ENCODE results near the gene CDK14.

Gene CDK14

DNA sequence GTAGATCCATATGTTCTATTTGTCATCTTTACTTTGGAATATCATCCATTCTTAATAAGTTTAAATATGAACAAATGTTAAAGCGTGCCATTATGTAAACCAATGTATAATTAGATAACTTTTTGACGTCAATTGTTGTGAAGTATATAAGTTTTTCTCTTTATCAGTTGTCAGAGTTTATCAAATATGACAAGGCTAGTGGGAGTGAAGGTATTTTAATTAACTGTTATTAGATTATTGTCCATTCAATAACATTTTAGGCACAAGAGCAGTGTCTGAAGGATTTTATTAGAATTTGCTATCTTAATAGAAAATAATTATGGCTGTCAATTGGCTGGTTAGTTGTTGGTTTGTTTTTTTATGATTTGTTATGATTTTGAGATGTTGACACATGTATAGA lies 280.6 kb downstream of the CDK14 start:
- Histone ChIP-seq H2AFZ (ENCODE audit: low read length) (no peak overlapping the region), H3K36me3 (ENCODE audit: insufficient read depth, low read length) (no peaks in the 10 kb centered on the region)

DNA sequence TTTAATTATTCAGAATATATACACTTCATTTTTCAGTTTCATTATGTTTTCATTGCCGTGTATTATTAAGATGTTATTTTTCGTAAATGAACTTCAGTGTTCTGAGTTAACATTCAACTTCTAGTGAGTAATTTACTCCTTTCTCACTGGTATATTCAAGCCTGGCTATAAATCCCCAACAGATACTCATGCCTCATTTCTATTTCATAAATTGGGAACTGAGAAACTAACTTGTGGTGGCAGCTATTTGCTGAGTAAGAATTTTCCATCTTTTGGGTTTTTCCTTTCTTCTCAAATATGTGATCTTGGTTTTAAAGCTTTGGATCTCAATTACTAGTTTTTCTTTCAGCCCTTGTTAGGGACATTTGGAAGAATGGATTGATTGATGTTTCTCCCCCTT lies 281.1 kb downstream of the CDK14 start:
- no peak overlapping the region for H3K4me3 ChIP-seq (ENCODE audit: low read length, poor library complexity, severe bottlenecking)
- no peaks in the 10 kb centered on the region for H3K79me2 ChIP-seq (ENCODE audit: insufficient read depth, low read length)
- H4K20me1 ChIP-seq (ENCODE audit: insufficient read depth, low read length, poor library complexity, severe bottlenecking) = no peaks in the 10 kb centered on the region
- no peaks in the 10 kb centered on the region for H3K27me3 ChIP-seq (ENCODE audit: insufficient read depth, low read length, poor library complexity, severe bottlenecking)
- no peak overlapping the region for H2AFZ ChIP-seq (ENCODE audit: low read length)
- H3K9me3 ChIP-seq (ENCODE audit: insufficient read depth, low read depth, low read length) = no peaks in the 10 kb centered on the region
- H3K9ac ChIP-seq (ENCODE audit: low read depth, low read length, poor library complexity, severe bottlenecking) = no peak overlapping the region
- no peak overlapping the region for H3K4me2 ChIP-seq (ENCODE audit: low read depth, low read length, poor library complexity, severe bottlenecking)
- no peaks in the 10 kb centered on the region for H3K36me3 ChIP-seq (ENCODE audit: insufficient read depth, low read length)
- H3F3A ChIP-seq (ENCODE audit: low read depth) = no peaks in the 10 kb centered on the region
- H3K4me1 ChIP-seq (ENCODE audit: insufficient read depth, low read length, poor library complexity, severe bottlenecking) = no peaks in the 10 kb centered on the region
- H3K9me2 ChIP-seq (replicated peaks; ENCODE audit: low read depth, low read length) = no peaks in the 10 kb centered on the region
- no peak for TF ChIP-seq CTCF (conservative IDR thresholded peaks at IDR 0.05; ENCODE audit: low read length)
- no peak for TF ChIP-seq EZH2phosphoT487 (IDR thresholded peaks at IDR 0.05; ENCODE audit: borderline replicate concordance)

More for the DNA sequence above, 280.6 kb downstream of the CDK14 start:
- no peaks in the 10 kb centered on the region for H3K79me2 ChIP-seq (ENCODE audit: insufficient read depth, low read length)
- no peaks in the 10 kb centered on the region for H3F3A ChIP-seq (ENCODE audit: low read depth)
- no peaks in the 10 kb centered on the region for H4K20me1 ChIP-seq (ENCODE audit: insufficient read depth, low read length, poor library complexity, severe bottlenecking)
- H3K4me1 ChIP-seq (ENCODE audit: insufficient read depth, low read length, poor library complexity, severe bottlenecking) = no peaks in the 10 kb centered on the region
- no peaks in the 10 kb centered on the region for H3K27me3 ChIP-seq (ENCODE audit: insufficient read depth, low read length, poor library complexity, severe bottlenecking)
- H3K9me3 ChIP-seq (ENCODE audit: insufficient read depth, low read depth, low read length) = no peaks in the 10 kb centered on the region
- no peak overlapping the region for H3K4me3 ChIP-seq (ENCODE audit: low read length, poor library complexity, severe bottlenecking)
- no peak overlapping the region for H3K9ac ChIP-seq (ENCODE audit: low read depth, low read length, poor library complexity, severe bottlenecking)
- H3K4me2 ChIP-seq (ENCODE audit: low read depth, low read length, poor library complexity, severe bottlenecking) = no peak overlapping the region
- no peaks in the 10 kb centered on the region for H3K9me2 ChIP-seq (replicated peaks; ENCODE audit: low read depth, low read length)
- TF ChIP-seq CTCF (conservative IDR thresholded peaks at IDR 0.05; ENCODE audit: low read length) (no peak), EZH2phosphoT487 (IDR thresholded peaks at IDR 0.05; ENCODE audit: borderline replicate concordance) (no peak)

GRCh38 chr7:90879924-90880323 lies 283.8 kb downstream of the CDK14 start:
- no peak overlapping the region for H2AFZ ChIP-seq (ENCODE audit: low read length)
- no peaks in the 10 kb centered on the region for H3K9me2 ChIP-seq (replicated peaks; ENCODE audit: low read depth, low read length)
- H4K20me1 ChIP-seq (ENCODE audit: insufficient read depth, low read length, poor library complexity, severe bottlenecking) = no peaks in the 10 kb centered on the region
- no peaks in the 10 kb centered on the region for H3F3A ChIP-seq (ENCODE audit: low read depth)
- no peaks in the 10 kb centered on the region for H3K4me1 ChIP-seq (ENCODE audit: insufficient read depth, low read length, poor library complexity, severe bottlenecking)
- no peak for TF ChIP-seq EZH2phosphoT487 (IDR thresholded peaks at IDR 0.05; ENCODE audit: borderline replicate concordance)
- TF ChIP-seq CTCF (conservative IDR thresholded peaks at IDR 0.05; ENCODE audit: low read length) = no peak
- no peaks in the 10 kb centered on the region for H3K27me3 ChIP-seq (ENCODE audit: insufficient read depth, low read length, poor library complexity, severe bottlenecking)
- H3K9ac ChIP-seq (ENCODE audit: low read depth, low read length, poor library complexity, severe bottlenecking) = no peak overlapping the region
- H3K4me2 ChIP-seq (ENCODE audit: low read depth, low read length, poor library complexity, severe bottlenecking) = no peak overlapping the region
- no peak overlapping the region for H3K4me3 ChIP-seq (ENCODE audit: low read length, poor library complexity, severe bottlenecking)
- no peaks in the 10 kb centered on the region for H3K36me3 ChIP-seq (ENCODE audit: insufficient read depth, low read length)
- H3K9me3 ChIP-seq (ENCODE audit: insufficient read depth, low read depth, low read length) = no peaks in the 10 kb centered on the region
- no peaks in the 10 kb centered on the region for H3K79me2 ChIP-seq (ENCODE audit: insufficient read depth, low read length)

All from Loucy (cell line).